ENCODE data around the gene CELF4. TPM values are rescaled to one million over a fixed set of nuclear protein-coding genes. Genes with fewer than 3 reads are reported as not detected.

The CELF4 gene
- total and polyA plus RNA-seq, 12 donors, result 0.42 to 16.9 (median 3.9) TPM; not detected in 1

GRCh38 chr18:37508207-37508606 is 57.4 kb downstream of the CELF4 start:
- no peaks in the 10 kb centered on the region for H3K27me3 ChIP-seq
- no peak for TF ChIP-seq POLR2A (IDR thresholded peaks at IDR 0.05)
- TF ChIP-seq, protein P1, sequence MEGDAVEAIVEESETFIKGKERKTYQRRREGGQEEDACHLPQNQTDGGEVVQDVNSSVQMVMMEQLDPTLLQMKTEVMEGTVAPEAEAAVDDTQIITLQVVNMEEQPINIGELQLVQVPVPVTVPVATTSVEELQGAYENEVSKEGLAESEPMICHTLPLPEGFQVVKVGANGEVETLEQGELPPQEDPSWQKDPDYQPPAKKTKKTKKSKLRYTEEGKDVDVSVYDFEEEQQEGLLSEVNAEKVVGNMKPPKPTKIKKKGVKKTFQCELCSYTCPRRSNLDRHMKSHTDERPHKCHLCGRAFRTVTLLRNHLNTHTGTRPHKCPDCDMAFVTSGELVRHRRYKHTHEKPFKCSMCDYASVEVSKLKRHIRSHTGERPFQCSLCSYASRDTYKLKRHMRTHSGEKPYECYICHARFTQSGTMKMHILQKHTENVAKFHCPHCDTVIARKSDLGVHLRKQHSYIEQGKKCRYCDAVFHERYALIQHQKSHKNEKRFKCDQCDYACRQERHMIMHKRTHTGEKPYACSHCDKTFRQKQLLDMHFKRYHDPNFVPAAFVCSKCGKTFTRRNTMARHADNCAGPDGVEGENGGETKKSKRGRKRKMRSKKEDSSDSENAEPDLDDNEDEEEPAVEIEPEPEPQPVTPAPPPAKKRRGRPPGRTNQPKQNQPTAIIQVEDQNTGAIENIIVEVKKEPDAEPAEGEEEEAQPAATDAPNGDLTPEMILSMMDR (IDR thresholded peaks at IDR 0.05), result no peak
- H3K27ac ChIP-seq, result no peak overlapping the region
- WGBS, 4 donors, result 65 to 92% (median 80%) methylated on average over 2 to 3 of the region's 3 CpGs
- DNase-seq, result no peak
- H3K36me3 ChIP-seq (replicated peaks in 1 of 2), result no peaks in the 10 kb centered on the region
- no peak overlapping the region for H3K4me3 ChIP-seq
- H3K4me1 ChIP-seq (replicated peaks in 1 of 2), result no peaks in the 10 kb centered on the region
- H3K9me3 ChIP-seq (replicated peaks in 1 of 3), result no peaks in the 10 kb centered on the region
- intact Hi-C loops (cut with DNase I), result no loop called here

- Histone ChIP-seq H3K27ac (no peak overlapping the region), H3K4me1 (replicated peaks in 1 of 2) (no peaks in the 10 kb centered on the region), H3K36me3 (replicated peaks in 1 of 2) (no peaks in the 10 kb centered on the region), H3K27me3 (no peaks in the 10 kb centered on the region), H3K9me3 (replicated peaks in 1 of 3) (no peaks in the 10 kb centered on the region), H3K4me3 (no peak overlapping the region)
- no peak for DNase-seq
- intact Hi-C loops (cut with DNase I), result no loop called here
- TF ChIP-seq POLR2A (IDR thresholded peaks at IDR 0.05), result no peak
- TF ChIP-seq, protein P1 (IDR thresholded peaks at IDR 0.05), result no peak
- WGBS, 4 donors, result 49 to 59% (median 55%) methylated on average over 2 of the region's 2 CpGs
Measured at GRCh38 chr18:37507239-37507638, 58.4 kb downstream of the CELF4 start.

DNA sequence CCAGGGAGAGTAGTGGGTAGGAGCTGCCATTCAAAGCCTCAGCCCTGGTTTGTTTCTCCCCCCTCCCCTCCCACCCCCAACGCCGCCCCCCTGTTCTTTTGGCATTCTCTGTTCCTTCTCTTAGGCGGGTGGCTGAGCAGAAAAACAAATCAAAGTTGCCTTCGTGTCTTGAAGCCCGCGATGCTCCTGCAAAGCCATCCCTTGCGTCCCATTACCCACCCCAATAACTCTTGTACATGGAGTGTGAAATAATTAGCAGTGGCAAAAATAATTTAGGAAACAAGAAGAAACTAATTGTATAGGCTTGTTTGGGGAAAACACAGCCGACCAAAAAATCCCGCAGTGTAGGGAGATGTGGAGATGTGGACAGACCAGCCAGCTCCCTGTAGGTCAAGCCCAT is 59.6 kb downstream of the CELF4 start:
- WGBS, 4 donors, result 77 to 83% (median 81%) methylated on average over 9 of the region's 9 CpGs

GRCh38 chr18:37505321-37505720 is 60.3 kb downstream of the CELF4 start:
- no peak overlapping the region for H3K27ac ChIP-seq
- no peaks in the 10 kb centered on the region for H3K27me3 ChIP-seq
- TF ChIP-seq, protein P1 (IDR thresholded peaks at IDR 0.05), result no peak
- TF ChIP-seq POLR2A (IDR thresholded peaks at IDR 0.05), result no peak
- no peaks in the 10 kb centered on the region for H3K9me3 ChIP-seq (replicated peaks in 1 of 3)
- no peak for DNase-seq
- intact Hi-C loops (cut with DNase I), result no loop called here
- H3K4me3 ChIP-seq, result no peak overlapping the region
- H3K4me1 ChIP-seq (replicated peaks in 1 of 2), result no peaks in the 10 kb centered on the region
- H3K36me3 ChIP-seq (replicated peaks in 1 of 2), result no peaks in the 10 kb centered on the region
- WGBS, 4 donors, result 72 to 86% (median 82%) methylated on average over 4 of the region's 4 CpGs

More for the DNA sequence above, 59.6 kb downstream of the CELF4 start:
- DNase-seq, result no peak
- H3K9me3 ChIP-seq (replicated peaks in 1 of 3), result no peaks in the 10 kb centered on the region
- no peak overlapping the region for H3K4me3 ChIP-seq
- intact Hi-C loops (cut with DNase I), result no loop called here
- H3K27ac ChIP-seq, result no peak overlapping the region
- H3K36me3 ChIP-seq (replicated peaks in 1 of 2), result no peaks in the 10 kb centered on the region
- no peaks in the 10 kb centered on the region for H3K4me1 ChIP-seq (replicated peaks in 1 of 2)
- no peak for TF ChIP-seq POLR2A (IDR thresholded peaks at IDR 0.05)
- TF ChIP-seq, protein P1 (IDR thresholded peaks at IDR 0.05), result no peak
- no peaks in the 10 kb centered on the region for H3K27me3 ChIP-seq
